ENCODE data around the gene MAN2B1. TPM values are rescaled to one million over a fixed set of nuclear protein-coding genes. Genes with fewer than 3 reads are reported as not detected.

MAN2B1 gene
- total RNA-seq, 1 donor from 2014 or later, result 105 TPM

GRCh38 chr19:12649941-12650340 is 16.6 kb downstream of the MAN2B1 start:
- no peak overlapping the region for H3K27ac Mint-ChIP-seq (ENCODE audit: unreplicated experiment)
- Histone ChIP-seq H3K27ac (ENCODE audit: low read depth, low read length) (no peak overlapping the region), H3K4me2 (ENCODE audit: low read length) (no peak overlapping the region), H3K9me3 (ENCODE audit: insufficient read depth, low read depth, low read length) (no peaks in the 10 kb centered on the region), H3K4me1 (ENCODE audit: insufficient read depth, low read length) (no peaks in the 10 kb centered on the region), H3K27me3 (ENCODE audit: insufficient read depth, low read length) (no peaks in the 10 kb centered on the region), H3K9ac (ENCODE audit: low read length) (no peak overlapping the region), H3K4me3 (ENCODE audit: insufficient read depth, low read depth, low read length) (no peak overlapping the region), H3K36me3 (ENCODE audit: insufficient read depth, low read length) (peaks cover 1% of the 10 kb centered on the region), H4K20me1 (ENCODE audit: insufficient read depth, low read length) (no peaks in the 10 kb centered on the region), H3K79me2 (ENCODE audit: insufficient read depth, low read length) (no peaks in the 10 kb centered on the region), H2AFZ (ENCODE audit: low read depth, low read length) (no peak overlapping the region)
- no peak for TF ChIP-seq EZH2 (IDR thresholded peaks at IDR 0.05; ENCODE audit: insufficient read depth, low read length)
- TF ChIP-seq, protein P1, sequence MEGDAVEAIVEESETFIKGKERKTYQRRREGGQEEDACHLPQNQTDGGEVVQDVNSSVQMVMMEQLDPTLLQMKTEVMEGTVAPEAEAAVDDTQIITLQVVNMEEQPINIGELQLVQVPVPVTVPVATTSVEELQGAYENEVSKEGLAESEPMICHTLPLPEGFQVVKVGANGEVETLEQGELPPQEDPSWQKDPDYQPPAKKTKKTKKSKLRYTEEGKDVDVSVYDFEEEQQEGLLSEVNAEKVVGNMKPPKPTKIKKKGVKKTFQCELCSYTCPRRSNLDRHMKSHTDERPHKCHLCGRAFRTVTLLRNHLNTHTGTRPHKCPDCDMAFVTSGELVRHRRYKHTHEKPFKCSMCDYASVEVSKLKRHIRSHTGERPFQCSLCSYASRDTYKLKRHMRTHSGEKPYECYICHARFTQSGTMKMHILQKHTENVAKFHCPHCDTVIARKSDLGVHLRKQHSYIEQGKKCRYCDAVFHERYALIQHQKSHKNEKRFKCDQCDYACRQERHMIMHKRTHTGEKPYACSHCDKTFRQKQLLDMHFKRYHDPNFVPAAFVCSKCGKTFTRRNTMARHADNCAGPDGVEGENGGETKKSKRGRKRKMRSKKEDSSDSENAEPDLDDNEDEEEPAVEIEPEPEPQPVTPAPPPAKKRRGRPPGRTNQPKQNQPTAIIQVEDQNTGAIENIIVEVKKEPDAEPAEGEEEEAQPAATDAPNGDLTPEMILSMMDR (IDR thresholded peaks at IDR 0.05; ENCODE audit: insufficient read depth, low read depth, low read length), result no peak
- no peaks in the 10 kb centered on the region for H3K27me3 Mint-ChIP-seq (ENCODE audit: low read depth, unreplicated experiment)
- H3K4me3 Mint-ChIP-seq (ENCODE audit: unreplicated experiment), result no peak overlapping the region
- H3K36me3 Mint-ChIP-seq (ENCODE audit: low read depth, unreplicated experiment), result peaks cover 22% of the 10 kb centered on the region
- no peak for DNase-seq (ENCODE audit: low read depth)
- FAIRE-seq, result no peak
- H3K4me1 Mint-ChIP-seq (ENCODE audit: low read depth, unreplicated experiment), result no peaks in the 10 kb centered on the region
- H3K9me3 Mint-ChIP-seq (ENCODE audit: unreplicated experiment), result no peaks in the 10 kb centered on the region

DNA sequence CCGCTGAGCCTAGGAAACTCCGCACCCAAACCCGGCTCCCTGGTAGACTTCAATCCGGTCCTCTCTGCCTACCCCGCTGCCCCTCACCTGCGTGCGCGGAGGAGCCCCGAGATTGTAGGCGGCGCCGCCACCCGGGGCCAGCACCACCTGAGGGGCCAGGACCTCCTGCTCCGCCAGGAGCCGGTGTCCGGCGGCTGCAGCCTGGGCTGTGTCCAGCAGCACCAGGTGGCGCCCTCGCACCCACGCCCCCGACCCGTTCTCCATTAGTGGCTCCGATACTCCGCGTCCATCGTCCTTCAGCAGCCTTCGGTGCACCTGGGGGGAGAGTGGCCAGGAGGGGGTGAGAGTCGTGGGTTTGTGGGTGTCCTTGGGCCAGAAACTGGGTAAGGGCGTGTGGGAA is 18.5 kb downstream of the MAN2B1 start:
- H3K27me3 Mint-ChIP-seq (ENCODE audit: low read depth, unreplicated experiment), result no peaks in the 10 kb centered on the region
- Histone ChIP-seq H3K36me3 (ENCODE audit: insufficient read depth, low read length) (no peaks in the 10 kb centered on the region), H3K27ac (ENCODE audit: low read depth, low read length) (no peak overlapping the region), H3K79me2 (ENCODE audit: insufficient read depth, low read length) (no peaks in the 10 kb centered on the region), H3K9ac (ENCODE audit: low read length) (no peak overlapping the region), H4K20me1 (ENCODE audit: insufficient read depth, low read length) (no peaks in the 10 kb centered on the region), H3K4me2 (ENCODE audit: low read length) (peak overlapping the region; percentile 52), H3K4me3 (ENCODE audit: insufficient read depth, low read depth, low read length) (no peak overlapping the region), H3K4me1 (ENCODE audit: insufficient read depth, low read length) (no peaks in the 10 kb centered on the region), H3K9me3 (ENCODE audit: insufficient read depth, low read depth, low read length) (no peaks in the 10 kb centered on the region), H2AFZ (ENCODE audit: low read depth, low read length) (no peak overlapping the region), H3K27me3 (ENCODE audit: insufficient read depth, low read length) (no peaks in the 10 kb centered on the region)
- peaks cover 26% of the 10 kb centered on the region for H3K36me3 Mint-ChIP-seq (ENCODE audit: low read depth, unreplicated experiment)
- no peak overlapping the region for H3K27ac Mint-ChIP-seq (ENCODE audit: unreplicated experiment)
- no peaks in the 10 kb centered on the region for H3K9me3 Mint-ChIP-seq (ENCODE audit: unreplicated experiment)
- FAIRE-seq (no peak), DNase-seq (ENCODE audit: low read depth) (no peak)
- no peak overlapping the region for H3K4me3 Mint-ChIP-seq (ENCODE audit: unreplicated experiment)
- no peak for TF ChIP-seq EZH2 (IDR thresholded peaks at IDR 0.05; ENCODE audit: insufficient read depth, low read length)
- TF ChIP-seq, protein P1 (IDR thresholded peaks at IDR 0.05; ENCODE audit: insufficient read depth, low read depth, low read length), result no peak
- no peaks in the 10 kb centered on the region for H3K4me1 Mint-ChIP-seq (ENCODE audit: low read depth, unreplicated experiment)

GRCh38 chr19:12647490-12648071 is 19.0 kb downstream of the MAN2B1 start:
- H3K27me3 ChIP-seq (ENCODE audit: insufficient read depth, low read length), result no peaks in the 10 kb centered on the region
- Mint-ChIP-seq H3K4me3 (ENCODE audit: unreplicated experiment) (no peak overlapping the region), H3K4me1 (ENCODE audit: low read depth, unreplicated experiment) (no peaks in the 10 kb centered on the region), H3K27me3 (ENCODE audit: low read depth, unreplicated experiment) (no peaks in the 10 kb centered on the region), H3K27ac (ENCODE audit: unreplicated experiment) (no peak overlapping the region), H3K9me3 (ENCODE audit: unreplicated experiment) (no peaks in the 10 kb centered on the region), H3K36me3 (ENCODE audit: low read depth, unreplicated experiment) (peaks cover 26% of the 10 kb centered on the region)
- H3K79me2 ChIP-seq (ENCODE audit: insufficient read depth, low read length), result no peaks in the 10 kb centered on the region
- peak overlapping the region; percentile 52 for H3K4me2 ChIP-seq (ENCODE audit: low read length)
- no peak for DNase-seq (ENCODE audit: low read depth)
- no peak overlapping the region for H2AFZ ChIP-seq (ENCODE audit: low read depth, low read length)
- H3K9ac ChIP-seq (ENCODE audit: low read length), result no peak overlapping the region
- no peak for FAIRE-seq
- no peak overlapping the region for H3K4me3 ChIP-seq (ENCODE audit: insufficient read depth, low read depth, low read length)
- TF ChIP-seq, protein P1 (IDR thresholded peaks at IDR 0.05; ENCODE audit: insufficient read depth, low read depth, low read length), result no peak
- TF ChIP-seq EZH2 (IDR thresholded peaks at IDR 0.05; ENCODE audit: insufficient read depth, low read length), result no peak
- H4K20me1 ChIP-seq (ENCODE audit: insufficient read depth, low read length), result no peaks in the 10 kb centered on the region
- H3K9me3 ChIP-seq (ENCODE audit: insufficient read depth, low read depth, low read length), result no peaks in the 10 kb centered on the region
- no peak overlapping the region for H3K27ac ChIP-seq (ENCODE audit: low read depth, low read length)
- H3K36me3 ChIP-seq (ENCODE audit: insufficient read depth, low read length), result no peaks in the 10 kb centered on the region
- H3K4me1 ChIP-seq (ENCODE audit: insufficient read depth, low read length), result no peaks in the 10 kb centered on the region
